GM10266 (cell line): ENCODE results near the gene CREB3L1.

ENCODE experiments used
- DNase-seq: peaks from one replicate; pipeline ENCODE4 v3.0.0; 2012; ENCODE audit errors: extremely low spot score
- CTCF ChIP-seq: IDR thresholded peaks from 2 replicates; pipeline ENCODE4 v1.5.1; 2012; ENCODE audit warnings: mild to moderate bottlenecking, low read depth; ENCODE audit not compliant: control insufficient read depth, insufficient read depth; ENCODE audit errors: missing control alignments

CREB3L1 gene

GRCh38 chr11:46330563-46331281 is 53.3 kb downstream of the CREB3L1 start:
- no peak for DNase-seq
- TF ChIP-seq CTCF, result no peak

- TF ChIP-seq CTCF, result no peak
Measured at GRCh38 chr11:46331282-46331984, 54.0 kb downstream of the CREB3L1 start.

GRCh38 chr11:46332093-46332567 is 54.7 kb downstream of the CREB3L1 start:
- DNase-seq, result no peak
- TF ChIP-seq CTCF, result no peak

More at GRCh38 chr11:46331282-46331984, 54.0 kb downstream of the CREB3L1 start:
- no peak for DNase-seq

- TF ChIP-seq CTCF, result no peak
- no peak for DNase-seq
Measured at GRCh38 chr11:46332568-46333393, 55.3 kb downstream of the CREB3L1 start.

- no peak for TF ChIP-seq CTCF
- no peak for DNase-seq
Measured at GRCh38 chr11:46333394-46333947, 56.0 kb downstream of the CREB3L1 start.

GRCh38 chr11:46334211-46334610 is 56.7 kb downstream of the CREB3L1 start:
- no peak for DNase-seq
- TF ChIP-seq CTCF, result no peak

GRCh38 chr11:46335271-46335670 is 57.8 kb downstream of the CREB3L1 start:
- no peak for DNase-seq
- TF ChIP-seq CTCF, result no peak
